ENCODE data around the gene SLC66A2.

DNA sequence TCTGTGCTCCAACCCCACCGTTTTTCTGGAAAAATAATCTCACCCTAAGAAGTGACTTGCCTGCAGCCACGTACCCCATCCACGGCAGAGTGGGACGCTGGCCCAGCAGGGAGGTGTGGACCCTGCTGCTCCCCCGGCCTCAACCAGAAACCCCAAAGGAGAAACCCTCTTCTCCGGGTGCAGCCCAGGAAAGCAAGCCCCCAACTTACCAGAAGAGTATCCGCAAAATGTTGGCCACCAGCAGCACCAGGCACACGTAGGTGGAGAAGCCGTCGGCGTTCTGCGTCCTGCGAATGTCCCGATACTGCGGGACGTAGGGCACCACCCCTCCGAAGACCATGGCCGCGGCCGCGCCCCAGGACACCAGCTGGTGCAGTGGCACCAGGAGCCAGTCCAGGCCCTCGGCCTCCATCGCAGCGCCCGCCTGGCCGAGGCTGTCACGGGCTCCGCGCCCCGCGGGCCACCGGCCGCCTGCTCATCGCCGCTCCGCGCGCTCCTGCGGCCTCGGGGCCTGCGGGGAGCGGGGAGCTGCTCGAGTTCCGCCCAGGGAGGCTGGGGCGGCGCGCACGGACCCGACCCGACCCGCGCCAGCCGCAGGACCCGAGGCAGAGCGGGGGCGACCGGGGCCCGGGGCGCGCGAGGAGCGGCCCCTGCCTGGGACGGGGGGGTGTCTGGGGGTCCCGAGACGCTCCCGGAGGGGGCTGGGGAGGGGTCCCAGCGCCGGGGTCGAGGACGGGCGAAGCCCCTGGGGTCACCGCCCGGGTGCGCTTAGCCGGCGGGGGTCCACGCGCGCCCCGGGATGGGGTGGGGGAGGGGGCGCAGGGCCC, 725 bp downstream of the SLC66A2 start:
- TF ChIP-seq POLR2A (IDR thresholded peaks at IDR 0.05), result no peak
- TF ChIP-seq, protein P1, sequence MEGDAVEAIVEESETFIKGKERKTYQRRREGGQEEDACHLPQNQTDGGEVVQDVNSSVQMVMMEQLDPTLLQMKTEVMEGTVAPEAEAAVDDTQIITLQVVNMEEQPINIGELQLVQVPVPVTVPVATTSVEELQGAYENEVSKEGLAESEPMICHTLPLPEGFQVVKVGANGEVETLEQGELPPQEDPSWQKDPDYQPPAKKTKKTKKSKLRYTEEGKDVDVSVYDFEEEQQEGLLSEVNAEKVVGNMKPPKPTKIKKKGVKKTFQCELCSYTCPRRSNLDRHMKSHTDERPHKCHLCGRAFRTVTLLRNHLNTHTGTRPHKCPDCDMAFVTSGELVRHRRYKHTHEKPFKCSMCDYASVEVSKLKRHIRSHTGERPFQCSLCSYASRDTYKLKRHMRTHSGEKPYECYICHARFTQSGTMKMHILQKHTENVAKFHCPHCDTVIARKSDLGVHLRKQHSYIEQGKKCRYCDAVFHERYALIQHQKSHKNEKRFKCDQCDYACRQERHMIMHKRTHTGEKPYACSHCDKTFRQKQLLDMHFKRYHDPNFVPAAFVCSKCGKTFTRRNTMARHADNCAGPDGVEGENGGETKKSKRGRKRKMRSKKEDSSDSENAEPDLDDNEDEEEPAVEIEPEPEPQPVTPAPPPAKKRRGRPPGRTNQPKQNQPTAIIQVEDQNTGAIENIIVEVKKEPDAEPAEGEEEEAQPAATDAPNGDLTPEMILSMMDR (IDR thresholded peaks at IDR 0.05), result no peak

Measured in stomach (tissue), 4 donors.